Epithelial cell of esophagus (primary cell): Measurements from ENCODE around the gene GOLGA6L10.
A peak's percentile ranks its signal among the peaks of the same experiment; 100 is the strongest.
"Not testable (repeated sequence)": the region's sequence is repeated elsewhere in the genome, so short reads cannot be mapped to it uniquely, and the experiment has no call there.

Source experiments
- DNase-seq: peaks from one replicate; pipeline ENCODE4 v3.0.0; 2010; ENCODE audit warnings: low read depth
- H3K4me3 ChIP-seq: 2 replicates; pipeline ENCODE4 v1.5.1; 2011; ENCODE audit warnings: mild to moderate bottlenecking, low read length, control low read depth
- CTCF ChIP-seq: IDR thresholded peaks from 2 replicates; pipeline ENCODE4 v1.5.1; 2011; ENCODE audit warnings: low read depth, mild to moderate bottlenecking, low read length, control low read depth, inconsistent platforms; ENCODE audit not compliant: insufficient read depth; ENCODE audit errors: missing control alignments

GOLGA6L10 gene

GRCh38 chr15:82349375-82349774, at the start of gene GOLGA6L10:
Gene GOLGA6L10 (minus strand): TSS chr15:82349475. CDS start chr15:82349375, 100 bp downstream.
- DNase-seq, H3K4me3 ChIP-seq: not testable (repeated sequence)

- no peak for DNase-seq
- TF ChIP-seq CTCF = no peak
These were observed 49.5 kb upstream of the GOLGA6L10 start for GRCh38 chr15:82398785-82399184.

GRCh38 chr15:82397817-82398216, 48.5 kb upstream of the GOLGA6L10 start:
- H3K4me3 ChIP-seq = no peak overlapping the region
- TF ChIP-seq CTCF = no peak
- no peak for DNase-seq

More at GRCh38 chr15:82398785-82399184, 49.5 kb upstream of the GOLGA6L10 start:
- H3K4me3 ChIP-seq = no peak overlapping the region

GRCh38 chr15:82395788-82396187, 46.5 kb upstream of the GOLGA6L10 start:
- H3K4me3 ChIP-seq, DNase-seq: not testable (repeated sequence)

GRCh38 chr15:82393671-82394070, 44.4 kb upstream of the GOLGA6L10 start:
- no peak overlapping the region for H3K4me3 ChIP-seq
- DNase-seq = no peak

GRCh38 chr15:82392077-82392476, 42.8 kb upstream of the GOLGA6L10 start:
- DNase-seq, H3K4me3 ChIP-seq: not testable (repeated sequence)

More at GRCh38 chr15:82393671-82394070, 44.4 kb upstream of the GOLGA6L10 start:
- no peak for TF ChIP-seq CTCF

DNA sequence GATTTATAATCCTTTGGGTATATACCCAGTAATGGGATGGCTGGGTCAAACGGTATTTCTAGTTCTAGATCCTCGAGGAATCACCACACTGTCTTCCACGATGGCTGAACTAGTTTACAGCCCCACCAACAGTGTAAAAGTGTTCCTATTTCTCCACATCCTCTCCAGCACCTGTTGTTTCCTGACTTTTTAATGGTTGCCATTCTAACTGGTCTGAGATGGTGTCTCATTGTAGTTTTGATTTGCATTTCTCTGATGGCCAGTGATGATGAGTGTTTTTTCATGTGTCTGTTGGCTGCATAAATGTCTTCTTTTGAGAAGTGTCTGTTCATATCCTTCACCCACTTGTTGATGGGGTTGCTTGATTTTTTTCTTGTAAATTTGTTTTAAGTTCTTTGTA, 40.9 kb upstream of the GOLGA6L10 start:
- not testable (repeated sequence) for H3K4me3 ChIP-seq, DNase-seq

DNA sequence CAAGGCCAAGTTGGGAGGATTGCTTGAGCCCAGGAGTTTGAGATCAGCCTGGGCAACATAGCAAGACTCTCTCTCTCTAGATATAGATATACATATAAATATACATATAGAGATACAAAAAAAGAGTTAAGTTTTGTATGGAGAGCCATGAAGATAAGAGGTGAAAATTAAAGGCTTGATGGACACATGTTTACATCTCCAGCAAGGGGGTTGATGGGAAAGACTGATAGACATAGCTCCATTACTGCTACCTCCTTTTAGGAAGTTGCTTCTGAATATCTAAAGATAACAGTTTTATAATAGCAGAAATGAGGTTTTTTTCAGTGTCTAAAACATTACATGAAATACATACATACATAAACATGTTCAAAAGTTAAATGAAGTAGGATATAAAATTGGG, 37.9 kb upstream of the GOLGA6L10 start:
- H3K4me3 ChIP-seq, DNase-seq: not testable (repeated sequence)

DNA sequence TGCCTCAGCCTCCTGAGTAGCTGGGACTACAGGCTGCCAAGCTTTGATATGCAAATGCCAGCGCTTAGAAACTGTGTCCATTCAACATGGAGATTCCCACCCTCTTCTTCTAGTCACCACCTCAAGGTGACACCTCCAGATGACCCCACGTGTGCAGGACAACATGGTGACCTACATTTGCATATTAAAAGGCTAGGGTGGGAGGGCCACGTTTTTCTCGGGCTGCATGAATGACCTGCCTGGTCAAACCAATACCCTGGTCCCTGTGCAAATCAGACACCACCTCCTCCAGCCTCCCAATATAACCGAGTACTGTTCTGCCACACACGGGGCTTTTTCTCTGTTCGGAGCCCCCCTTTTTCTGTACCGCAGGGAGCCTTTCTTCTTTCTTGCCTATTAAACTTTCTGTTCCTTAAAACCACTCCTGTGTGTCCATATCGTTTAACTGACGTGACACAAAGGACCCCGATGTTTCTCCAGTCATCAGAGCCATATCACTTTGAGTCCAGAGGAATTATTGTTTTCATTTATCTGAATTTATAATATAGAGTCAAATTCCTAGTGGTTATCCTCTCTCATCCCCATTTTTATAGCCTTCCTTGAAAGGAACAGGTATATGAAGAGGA, 32.2 kb upstream of the GOLGA6L10 start:
- DNase-seq = not testable (repeated sequence)

GRCh38 chr15:82379552-82379951, 30.3 kb upstream of the GOLGA6L10 start:
- peak; percentile 9 for TF ChIP-seq CTCF
- DNase-seq, H3K4me3 ChIP-seq: not testable (repeated sequence)

More for the DNA sequence above, 32.2 kb upstream of the GOLGA6L10 start:
- H3K4me3 ChIP-seq = not testable (repeated sequence)

DNA sequence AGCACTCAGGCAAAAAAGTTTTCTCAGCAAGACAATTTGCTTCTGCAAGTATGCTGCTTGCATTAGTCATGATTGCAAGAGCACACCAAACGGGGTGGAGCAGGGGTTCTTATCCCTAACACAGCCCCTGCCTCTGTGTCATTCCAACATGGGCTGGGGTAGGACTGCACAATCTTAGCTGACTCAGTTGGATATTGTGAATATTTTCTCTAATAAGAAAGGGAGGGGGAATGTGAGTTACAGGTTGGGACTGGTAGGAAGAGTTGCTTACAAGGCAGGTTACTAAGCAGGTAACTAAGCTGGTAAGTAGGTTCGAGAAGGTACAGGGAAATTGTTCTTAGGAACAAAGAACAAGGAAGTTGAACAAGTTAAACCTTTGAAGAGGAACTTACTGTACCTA, 24.4 kb upstream of the GOLGA6L10 start:
- not testable (repeated sequence) for H3K4me3 ChIP-seq
- DNase-seq = peak; percentile 98
